ENCODE data around the gene ACSM2B.
"Not testable (repeated sequence)": the region's sequence is repeated elsewhere in the genome, so short reads cannot be mapped to it uniquely, and the experiment has no call there.

ACSM2B gene

GRCh38 chr16:20553493-20553892 is 22.7 kb downstream of the ACSM2B start:
- H3K79me2 ChIP-seq (ENCODE audit: insufficient read depth, low read length); H3K4me2 ChIP-seq (ENCODE audit: low read depth, low read length, poor library complexity, severe bottlenecking); H4K20me1 ChIP-seq (ENCODE audit: insufficient read depth, low read length, poor library complexity, severe bottlenecking); H3K9me3 ChIP-seq (ENCODE audit: insufficient read depth, low read depth, low read length); H3K9ac ChIP-seq (ENCODE audit: low read depth, low read length, poor library complexity, severe bottlenecking); H3K9me2 ChIP-seq (replicated peaks; ENCODE audit: low read depth, low read length); H2AFZ ChIP-seq (ENCODE audit: low read length); H3K36me3 ChIP-seq (ENCODE audit: insufficient read depth, low read length); H3K27me3 ChIP-seq (ENCODE audit: insufficient read depth, low read length, poor library complexity, severe bottlenecking); H3K4me1 ChIP-seq (ENCODE audit: insufficient read depth, low read length, poor library complexity, severe bottlenecking); H3F3A ChIP-seq (ENCODE audit: low read depth); H3K4me3 ChIP-seq (ENCODE audit: low read length, poor library complexity, severe bottlenecking): not testable (repeated sequence)

GRCh38 chr16:20546951-20547350 is 29.2 kb downstream of the ACSM2B start:
- H3K9me3 ChIP-seq (ENCODE audit: insufficient read depth, low read depth, low read length); H3K27me3 ChIP-seq (ENCODE audit: insufficient read depth, low read length, poor library complexity, severe bottlenecking); H3K36me3 ChIP-seq (ENCODE audit: insufficient read depth, low read length); H3K9me2 ChIP-seq (replicated peaks; ENCODE audit: low read depth, low read length); H3K4me2 ChIP-seq (ENCODE audit: low read depth, low read length, poor library complexity, severe bottlenecking); H3K9ac ChIP-seq (ENCODE audit: low read depth, low read length, poor library complexity, severe bottlenecking); H3K79me2 ChIP-seq (ENCODE audit: insufficient read depth, low read length); H2AFZ ChIP-seq (ENCODE audit: low read length); H3K4me1 ChIP-seq (ENCODE audit: insufficient read depth, low read length, poor library complexity, severe bottlenecking); H3K4me3 ChIP-seq (ENCODE audit: low read length, poor library complexity, severe bottlenecking); H4K20me1 ChIP-seq (ENCODE audit: insufficient read depth, low read length, poor library complexity, severe bottlenecking); H3F3A ChIP-seq (ENCODE audit: low read depth): not testable (repeated sequence)

- H3K9me2 ChIP-seq (replicated peaks; ENCODE audit: low read depth, low read length); H4K20me1 ChIP-seq (ENCODE audit: insufficient read depth, low read length, poor library complexity, severe bottlenecking); H3K4me2 ChIP-seq (ENCODE audit: low read depth, low read length, poor library complexity, severe bottlenecking); H3F3A ChIP-seq (ENCODE audit: low read depth); H3K4me1 ChIP-seq (ENCODE audit: insufficient read depth, low read length, poor library complexity, severe bottlenecking); H3K9ac ChIP-seq (ENCODE audit: low read depth, low read length, poor library complexity, severe bottlenecking); H3K27me3 ChIP-seq (ENCODE audit: insufficient read depth, low read length, poor library complexity, severe bottlenecking); H2AFZ ChIP-seq (ENCODE audit: low read length); H3K4me3 ChIP-seq (ENCODE audit: low read length, poor library complexity, severe bottlenecking); H3K79me2 ChIP-seq (ENCODE audit: insufficient read depth, low read length); H3K36me3 ChIP-seq (ENCODE audit: insufficient read depth, low read length); H3K9me3 ChIP-seq (ENCODE audit: insufficient read depth, low read depth, low read length): not testable (repeated sequence)
These were observed 29.8 kb downstream of the ACSM2B start for GRCh38 chr16:20546278-20546853.

DNA sequence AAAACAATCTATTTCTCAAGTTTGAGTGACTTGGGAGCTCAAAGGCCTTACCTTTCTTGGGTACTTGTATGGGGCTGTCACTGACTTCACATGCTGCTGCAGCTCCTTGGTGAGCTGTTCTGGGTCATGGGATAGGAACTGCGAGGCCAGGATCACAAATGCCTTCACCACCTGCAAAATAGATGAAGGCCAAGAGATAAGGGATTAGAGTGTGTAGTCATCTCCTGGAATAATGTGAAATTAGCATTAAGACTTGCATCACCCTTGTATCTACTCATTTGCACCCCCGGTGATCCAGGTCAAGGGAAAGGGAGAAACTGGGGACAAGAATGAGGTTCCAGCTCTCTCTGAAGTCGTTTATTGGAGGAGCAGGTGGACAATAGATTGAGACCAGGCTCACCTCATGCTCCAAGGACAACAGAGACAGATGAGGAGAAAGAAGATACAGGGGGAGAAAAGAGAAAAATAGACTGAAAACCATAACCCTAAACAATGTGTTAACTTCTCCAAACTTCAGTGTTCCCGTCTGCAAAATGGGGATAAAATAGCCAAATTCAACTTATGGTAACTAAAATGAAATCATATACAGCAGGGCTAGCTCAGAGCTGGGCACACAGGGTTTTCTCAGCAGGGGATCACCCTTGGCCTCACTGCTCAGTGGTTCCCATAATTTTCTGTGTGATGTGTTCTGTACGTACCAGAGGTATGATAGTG is 35.4 kb downstream of the ACSM2B start:
- not testable (repeated sequence) for H3K9ac ChIP-seq (ENCODE audit: low read depth, low read length, poor library complexity, severe bottlenecking); H3K27me3 ChIP-seq (ENCODE audit: insufficient read depth, low read length, poor library complexity, severe bottlenecking); H4K20me1 ChIP-seq (ENCODE audit: insufficient read depth, low read length, poor library complexity, severe bottlenecking); H3F3A ChIP-seq (ENCODE audit: low read depth); H3K4me3 ChIP-seq (ENCODE audit: low read length, poor library complexity, severe bottlenecking); H3K4me1 ChIP-seq (ENCODE audit: insufficient read depth, low read length, poor library complexity, severe bottlenecking); H3K4me2 ChIP-seq (ENCODE audit: low read depth, low read length, poor library complexity, severe bottlenecking); H3K36me3 ChIP-seq (ENCODE audit: insufficient read depth, low read length); H3K79me2 ChIP-seq (ENCODE audit: insufficient read depth, low read length); H3K9me2 ChIP-seq (replicated peaks; ENCODE audit: low read depth, low read length); H2AFZ ChIP-seq (ENCODE audit: low read length); H3K9me3 ChIP-seq (ENCODE audit: insufficient read depth, low read depth, low read length)

DNA sequence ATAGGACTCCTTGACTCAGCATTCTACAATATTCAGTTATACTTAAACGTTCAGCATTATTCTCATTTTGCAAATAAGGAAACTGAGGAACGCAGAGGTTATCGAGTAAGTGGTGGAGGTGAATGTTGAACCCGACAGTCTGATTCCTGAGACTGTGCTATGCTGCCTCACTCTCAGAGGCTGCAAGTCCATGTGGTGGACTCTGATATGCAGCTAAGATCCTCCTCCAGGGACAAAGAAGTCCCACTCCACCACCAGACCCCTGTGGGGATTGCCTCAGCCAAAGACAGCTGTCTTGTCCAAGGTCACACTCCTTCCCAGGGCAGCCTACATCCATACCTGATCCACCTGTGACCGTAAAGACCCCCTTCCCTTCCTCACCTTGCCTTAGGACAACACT is 37.5 kb downstream of the ACSM2B start:
- H3K9me2 ChIP-seq (replicated peaks; ENCODE audit: low read depth, low read length), result no peaks in the 10 kb centered on the region
- H3K27me3 ChIP-seq (ENCODE audit: insufficient read depth, low read length, poor library complexity, severe bottlenecking), result no peaks in the 10 kb centered on the region
- no peak overlapping the region for H3K9ac ChIP-seq (ENCODE audit: low read depth, low read length, poor library complexity, severe bottlenecking)
- H3K36me3 ChIP-seq (ENCODE audit: insufficient read depth, low read length), result no peaks in the 10 kb centered on the region
- no peak overlapping the region for H2AFZ ChIP-seq (ENCODE audit: low read length)
- no peak for TF ChIP-seq EZH2phosphoT487 (IDR thresholded peaks at IDR 0.05; ENCODE audit: borderline replicate concordance)
- TF ChIP-seq CTCF (conservative IDR thresholded peaks at IDR 0.05; ENCODE audit: low read length), result no peak
- H3K4me1 ChIP-seq (ENCODE audit: insufficient read depth, low read length, poor library complexity, severe bottlenecking), result no peaks in the 10 kb centered on the region
- no peaks in the 10 kb centered on the region for H3F3A ChIP-seq (ENCODE audit: low read depth)
- H3K4me3 ChIP-seq (ENCODE audit: low read length, poor library complexity, severe bottlenecking), result no peak overlapping the region
- no peak overlapping the region for H3K4me2 ChIP-seq (ENCODE audit: low read depth, low read length, poor library complexity, severe bottlenecking)
- no peaks in the 10 kb centered on the region for H3K79me2 ChIP-seq (ENCODE audit: insufficient read depth, low read length)
- H4K20me1 ChIP-seq (ENCODE audit: insufficient read depth, low read length, poor library complexity, severe bottlenecking), result no peaks in the 10 kb centered on the region
- H3K9me3 ChIP-seq (ENCODE audit: insufficient read depth, low read depth, low read length), result no peaks in the 10 kb centered on the region
